Fibroblast of lung (primary cell): ENCODE results near the gene SLC5A3. TPM values are rescaled to one million over a fixed set of nuclear protein-coding genes. Genes with fewer than 3 reads are reported as not detected.

Source experiments
- DNase-seq, 2 donors: peaks; one replicate each; pipeline versions ENCODE4 v3.0.0 to v3.0.0-alpha.2; 2010; ENCODE audit warnings: low read depth in 2 of 2
- H2AFZ ChIP-seq: 2 replicates; pipeline ENCODE4 v1.5.1; 2012; ENCODE audit warnings: low read length, control low read depth, inconsistent platforms
- H3K27ac ChIP-seq: 2 replicates; pipeline ENCODE4 v1.5.1; 2011; ENCODE audit warnings: low read length, control low read depth; ENCODE audit not compliant: insufficient read depth
- H3K27me3 ChIP-seq: 2 replicates; pipeline ENCODE4 v1.5.1; 2011; ENCODE audit warnings: mild to moderate bottlenecking, low read length; ENCODE audit not compliant: control insufficient read depth, insufficient read depth
- H3K36me3 ChIP-seq: 2 replicates; pipeline ENCODE4 v1.5.1; 2011; ENCODE audit warnings: low read length; ENCODE audit not compliant: control insufficient read depth, insufficient read depth
- H3K4me1 ChIP-seq: 2 replicates; pipeline ENCODE4 v1.5.1; 2011; ENCODE audit warnings: low read length; ENCODE audit not compliant: control insufficient read depth, insufficient read depth; ENCODE audit errors: extremely low read depth
- H3K4me2 ChIP-seq: 2 replicates; pipeline ENCODE4 v1.5.1; 2011; ENCODE audit warnings: low read length, control low read depth; ENCODE audit not compliant: insufficient read depth; ENCODE audit errors: extremely low read depth
- H3K4me3 ChIP-seq, 4 experiments: fragments of 200-600 bp in 1 of 4; sonication (generic) in 1 of 4; replicated peaks in 1 of 4; 2 replicates each; pipeline ENCODE4 v1.5.1; 2011 to 2016; ENCODE audit warnings: low read length in 4 of 4, low read depth in 3 of 4, mild to moderate bottlenecking in 3 of 4, control low read depth in 2 of 4, inconsistent platforms in 1 of 4, mixed read lengths in 1 of 4; ENCODE audit not compliant: insufficient read depth in 1 of 4; ENCODE audit errors: control extremely low read depth in 1 of 4
- H3K79me2 ChIP-seq: 2 replicates; pipeline ENCODE4 v1.5.1; 2012; ENCODE audit warnings: mild to moderate bottlenecking, low read length, inconsistent platforms; ENCODE audit not compliant: control insufficient read depth, insufficient read depth
- H3K9ac ChIP-seq: 2 replicates; pipeline ENCODE4 v1.5.1; 2011; ENCODE audit warnings: mild to moderate bottlenecking, low read length, control low read depth; ENCODE audit not compliant: insufficient read depth
- H3K9me3 ChIP-seq: 2 replicates; pipeline ENCODE4 v1.5.1; 2012; ENCODE audit warnings: low read depth, low read length; ENCODE audit not compliant: control insufficient read depth, insufficient read depth
- H4K20me1 ChIP-seq: 2 replicates; pipeline ENCODE4 v1.5.1; 2011; ENCODE audit warnings: low read length; ENCODE audit not compliant: control insufficient read depth, insufficient read depth; ENCODE audit errors: extremely low read depth
- CTCF ChIP-seq, 2 donors: IDR thresholded peaks in 1 of 2; conservative IDR thresholded peaks in 1 of 2; 1 replicate in 1 of 2; 2 replicates in 1 of 2; pipeline ENCODE4 v1.5.1; 2011 to 2012; ENCODE audit warnings: low read length in 2 of 2, control low read depth in 1 of 2, inconsistent platforms in 1 of 2, low read depth in 1 of 2, mild to moderate bottlenecking in 1 of 2
- EZH2 ChIP-seq: IDR thresholded peaks from 2 replicates; pipeline ENCODE4 v1.5.1; 2012; ENCODE audit warnings: low read length, control low read depth, mild to moderate bottlenecking; ENCODE audit errors: missing control alignments
- polyA plus RNA-seq, 2 donors: library from polyadenylated mRNA; depleted of rRNA in 1 of 2; stranded (reverse) in 1 of 2; unstranded in 1 of 2; fragments of >200 nt; gene quantifications; 2 replicates each; pipeline ENCODE4 v1.2.1, GENCODE V29; 2011 to 2012; ENCODE audit warnings: missing spikeins in 1 of 2
- total RNA-seq: library from RNA; depleted of rRNA; stranded (reverse); fragments of >200 nt; gene quantifications from 2 replicates; pipeline ENCODE4 v1.2.1, GENCODE V29; 2014

The SLC5A3 gene
- total and polyA plus RNA-seq, 2 donors (not counting 1 experiment from before 2014, with no cell fraction given): 6.2 to 28.6 TPM

GRCh38 chr21:34075760-34076660 is 2.6 kb downstream of the SLC5A3 start:
- H3K4me1 ChIP-seq: no peaks in the 10 kb centered on the region
- no peaks in the 10 kb centered on the region for H3K9me3 ChIP-seq
- H3K36me3 ChIP-seq: no peaks in the 10 kb centered on the region
- peak overlapping the region in 2 of 4 experiments; percentile 18 to 80 for H3K4me3 ChIP-seq
- peak in 1 of 2 donors; percentile 29 for DNase-seq
- TF ChIP-seq EZH2 (no peak), CTCF (conservative IDR thresholded peaks at IDR 0.05 in 1 of 2, IDR thresholded peaks at IDR 0.05 in 1 of 2; ENCODE audit: low read depth in 1 of 2, low read length in 2 of 2) (no peak)
- no peak overlapping the region for H3K27ac ChIP-seq
- H3K9ac ChIP-seq: no peak overlapping the region
- no peaks in the 10 kb centered on the region for H3K27me3 ChIP-seq
- no peaks in the 10 kb centered on the region for H4K20me1 ChIP-seq
- H3K79me2 ChIP-seq: peaks cover 40% of the 10 kb centered on the region
- H2AFZ ChIP-seq: no peak overlapping the region
- H3K4me2 ChIP-seq: peak overlapping the region; percentile 87

- H3K27me3 ChIP-seq: no peaks in the 10 kb centered on the region
- no peaks in the 10 kb centered on the region for H4K20me1 ChIP-seq
- no peaks in the 10 kb centered on the region for H3K4me1 ChIP-seq
- no peak overlapping the region for H3K4me2 ChIP-seq
- H3K4me3 ChIP-seq: no peak overlapping the region
- TF ChIP-seq CTCF (conservative IDR thresholded peaks at IDR 0.05 in 1 of 2, IDR thresholded peaks at IDR 0.05 in 1 of 2; ENCODE audit: low read depth in 1 of 2, low read length in 2 of 2) (no peak), EZH2 (no peak)
- no peak for DNase-seq
- H2AFZ ChIP-seq: no peak overlapping the region
- H3K79me2 ChIP-seq: peaks cover 46% of the 10 kb centered on the region
- H3K27ac ChIP-seq: no peak overlapping the region
- no peaks in the 10 kb centered on the region for H3K9me3 ChIP-seq
- H3K36me3 ChIP-seq: no peaks in the 10 kb centered on the region
- H3K9ac ChIP-seq: no peak overlapping the region
Observed at GRCh38 chr21:34076835-34077234, 3.5 kb downstream of the SLC5A3 start.

- Histone ChIP-seq H3K4me3 (no peak overlapping the region), H3K79me2 (peaks cover 56% of the 10 kb centered on the region), H3K36me3 (no peaks in the 10 kb centered on the region), H3K4me2 (no peak overlapping the region), H2AFZ (no peak overlapping the region), H3K9ac (no peak overlapping the region), H4K20me1 (no peaks in the 10 kb centered on the region), H3K9me3 (no peaks in the 10 kb centered on the region), H3K27ac (no peak overlapping the region), H3K27me3 (no peaks in the 10 kb centered on the region), H3K4me1 (no peaks in the 10 kb centered on the region)
- DNase-seq: no peak
- TF ChIP-seq CTCF (conservative IDR thresholded peaks at IDR 0.05 in 1 of 2, IDR thresholded peaks at IDR 0.05 in 1 of 2; ENCODE audit: low read depth in 1 of 2, low read length in 2 of 2): no peak
- TF ChIP-seq EZH2: no peak
Observed at GRCh38 chr21:34077888-34078287, 4.5 kb downstream of the SLC5A3 start.
